HG03565 (cell line): ENCODE results near the gene LARGE2.
"Not testable (repeated sequence)": the region's sequence is repeated elsewhere in the genome, so short reads cannot be mapped to it uniquely, and the experiment has no call there.

ENCODE experiments used
- ATAC-seq: cut with Tn5 transposase; IDR thresholded peaks from one replicate; pipeline ENCODE4 v1.9.1; 2021; ENCODE audit warnings: mild to moderate bottlenecking, moderate library complexity; ENCODE audit not compliant: unreplicated experiment

Gene LARGE2

DNA sequence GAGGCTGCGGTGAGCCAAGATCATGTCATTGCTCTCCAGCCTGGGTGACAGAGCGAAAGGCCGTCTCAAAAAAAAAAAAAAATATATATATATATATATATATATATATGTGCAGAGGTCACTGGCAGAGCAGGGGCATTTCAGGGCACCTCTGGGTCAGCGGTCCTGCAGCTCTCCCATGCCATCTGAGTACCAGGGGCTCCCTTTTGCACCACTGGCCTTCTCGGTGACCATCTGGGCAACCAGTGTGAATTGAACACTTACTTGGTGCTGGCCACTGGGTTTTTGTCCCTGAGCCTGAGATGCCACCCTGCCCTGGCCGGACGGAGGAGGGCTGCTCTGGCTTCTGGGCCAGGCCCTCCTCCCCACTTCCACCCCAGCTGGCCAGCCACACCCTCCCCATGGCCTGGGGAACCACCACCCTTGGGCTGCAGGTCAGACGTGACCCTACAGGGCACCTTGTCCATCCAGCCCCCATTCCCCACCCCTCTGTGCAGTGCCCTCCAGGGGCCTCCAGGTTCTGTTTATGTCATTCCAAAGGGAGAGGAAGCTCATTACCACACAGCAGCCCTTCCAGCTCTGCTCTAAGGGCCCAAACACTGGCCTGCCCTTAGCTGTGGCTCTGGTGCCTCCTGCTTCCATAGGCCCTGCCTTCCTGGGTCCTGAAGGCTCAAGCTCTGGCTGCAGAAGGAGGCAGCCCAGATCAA is 26.8 kb upstream of the LARGE2 start:
- no peak for ATAC-seq

DNA sequence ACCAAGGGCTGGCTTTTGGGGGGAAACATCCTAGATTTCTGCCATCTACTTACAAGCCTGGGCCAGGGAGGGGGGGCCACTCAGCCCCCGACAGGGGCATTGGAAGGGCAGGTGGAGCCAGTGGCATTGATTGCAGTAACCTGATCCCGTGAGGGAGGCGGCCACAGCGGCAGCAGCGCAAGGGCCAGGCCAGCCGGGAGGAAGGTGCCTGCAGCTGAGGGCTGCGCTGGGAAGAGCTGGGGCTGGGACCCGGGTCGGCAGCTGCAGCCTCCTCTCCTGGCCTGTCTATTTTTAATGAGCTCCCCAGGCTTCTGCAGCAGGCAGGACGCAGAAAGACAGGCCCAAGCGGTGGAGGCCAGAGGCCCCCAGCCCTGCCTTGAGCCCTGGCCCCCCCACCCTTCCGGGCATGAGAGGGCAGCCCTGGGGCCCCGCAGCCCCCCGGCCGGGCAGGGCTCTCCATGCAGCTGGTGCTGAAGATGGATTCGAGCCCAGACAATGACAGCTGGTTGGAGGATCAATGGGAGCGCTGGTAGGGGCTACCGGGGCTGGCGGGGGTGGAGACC is 26.0 kb upstream of the LARGE2 start:
- ATAC-seq = no peak

DNA sequence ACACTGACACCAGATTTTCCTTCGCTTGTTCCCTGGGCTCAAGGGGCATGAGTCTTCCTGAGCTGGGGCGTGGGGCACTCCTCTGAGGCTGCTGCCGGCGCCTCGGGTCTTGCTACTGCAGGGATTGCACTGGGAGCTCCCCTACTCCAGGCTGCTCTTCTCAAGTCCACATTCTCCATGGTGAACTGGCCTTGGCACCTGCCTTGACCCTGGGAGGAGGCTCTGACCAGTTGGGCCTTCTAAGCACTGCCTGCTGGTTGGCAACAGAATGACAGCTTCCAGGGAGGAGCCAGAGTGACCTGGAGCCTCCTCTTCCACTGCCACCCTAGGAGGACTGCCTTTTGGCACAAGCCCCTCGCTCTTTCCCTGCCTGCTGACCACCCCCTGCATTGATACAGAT is 24.9 kb upstream of the LARGE2 start:
- no peak for ATAC-seq

DNA sequence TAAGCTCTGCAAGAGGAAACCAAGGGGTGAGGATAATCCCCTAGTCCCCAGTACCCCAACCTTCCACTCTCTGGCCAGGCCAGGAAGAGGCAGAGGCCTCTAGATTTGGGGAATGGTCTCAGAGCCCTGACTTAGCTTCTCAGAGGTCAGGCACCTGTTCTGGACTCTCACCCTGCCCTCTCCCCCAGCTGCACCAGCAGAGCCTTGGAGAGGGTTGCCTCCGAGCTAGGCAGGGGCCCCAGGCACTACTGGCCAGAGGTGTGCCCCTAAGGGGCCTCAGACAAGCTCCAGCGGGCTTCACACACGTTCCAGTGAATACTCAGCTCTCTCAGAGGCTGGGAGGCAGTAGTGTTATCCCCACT is 23.4 kb upstream of the LARGE2 start:
- ATAC-seq = no peak

DNA sequence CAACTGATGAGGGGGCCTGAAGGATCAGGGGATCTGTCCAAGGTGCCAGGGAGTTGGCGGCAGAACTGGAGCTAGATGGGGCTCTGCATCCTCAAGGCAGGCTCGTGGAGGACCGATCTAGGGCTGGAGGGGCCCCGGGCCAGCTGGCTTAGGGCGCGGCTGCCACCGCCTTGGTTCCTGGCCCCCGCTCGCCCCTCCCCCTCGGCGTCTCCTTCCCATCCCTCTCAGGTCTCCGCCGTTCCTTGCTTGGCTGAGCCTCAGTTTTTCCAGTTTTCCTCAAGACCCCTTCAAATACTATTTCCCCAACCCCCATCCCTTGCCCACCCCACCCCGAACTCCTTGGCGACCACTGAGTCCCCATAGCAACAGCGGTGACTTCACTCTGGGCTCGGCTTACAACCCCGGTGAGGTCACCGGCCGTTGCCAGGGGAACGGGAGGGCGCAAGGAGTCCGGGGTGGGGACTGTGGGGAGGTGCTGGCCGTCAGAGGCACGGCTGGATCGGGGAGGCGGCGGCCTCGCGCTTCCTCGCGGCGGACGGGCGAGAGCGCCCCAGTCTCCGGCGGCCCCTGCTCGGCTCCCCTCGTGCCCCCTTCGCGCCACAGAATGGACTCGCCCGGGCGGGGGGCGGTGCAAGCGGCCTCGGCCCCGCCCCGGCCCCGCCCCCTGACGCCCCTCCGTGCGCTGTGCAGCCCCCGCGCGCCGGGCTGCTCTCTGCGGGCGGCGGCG is 22.8 kb upstream of the LARGE2 start:
- no peak for ATAC-seq

DNA sequence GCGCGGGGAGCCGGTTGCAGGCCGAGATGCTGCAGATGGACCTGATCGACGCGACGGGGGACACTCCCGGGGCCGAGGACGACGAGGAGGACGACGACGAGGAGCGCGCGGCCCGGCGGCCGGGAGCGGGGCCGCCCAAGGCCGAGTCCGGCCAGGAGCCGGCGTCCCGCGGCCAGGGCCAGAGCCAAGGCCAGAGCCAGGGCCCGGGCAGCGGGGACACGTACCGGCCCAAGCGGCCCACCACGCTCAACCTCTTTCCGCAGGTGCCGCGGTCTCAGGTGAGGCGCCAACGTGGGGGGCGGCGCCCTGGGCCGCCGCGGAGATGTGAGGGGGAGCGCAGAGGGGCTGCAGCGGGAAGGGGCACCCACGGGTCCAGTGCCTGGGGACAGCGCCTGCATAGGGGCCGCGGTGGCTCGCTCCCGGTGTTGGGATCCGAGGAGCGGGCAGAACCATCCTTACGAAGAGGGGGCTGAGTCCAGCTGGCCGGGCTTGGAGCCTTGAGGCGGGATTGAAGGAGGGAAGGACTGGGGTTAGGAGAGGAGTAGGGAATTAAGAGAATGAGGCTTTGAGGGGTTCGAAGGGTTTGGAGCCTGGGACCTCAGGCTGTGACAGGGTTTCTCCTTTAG is 22.2 kb upstream of the LARGE2 start:
- not testable (repeated sequence) for ATAC-seq

DNA sequence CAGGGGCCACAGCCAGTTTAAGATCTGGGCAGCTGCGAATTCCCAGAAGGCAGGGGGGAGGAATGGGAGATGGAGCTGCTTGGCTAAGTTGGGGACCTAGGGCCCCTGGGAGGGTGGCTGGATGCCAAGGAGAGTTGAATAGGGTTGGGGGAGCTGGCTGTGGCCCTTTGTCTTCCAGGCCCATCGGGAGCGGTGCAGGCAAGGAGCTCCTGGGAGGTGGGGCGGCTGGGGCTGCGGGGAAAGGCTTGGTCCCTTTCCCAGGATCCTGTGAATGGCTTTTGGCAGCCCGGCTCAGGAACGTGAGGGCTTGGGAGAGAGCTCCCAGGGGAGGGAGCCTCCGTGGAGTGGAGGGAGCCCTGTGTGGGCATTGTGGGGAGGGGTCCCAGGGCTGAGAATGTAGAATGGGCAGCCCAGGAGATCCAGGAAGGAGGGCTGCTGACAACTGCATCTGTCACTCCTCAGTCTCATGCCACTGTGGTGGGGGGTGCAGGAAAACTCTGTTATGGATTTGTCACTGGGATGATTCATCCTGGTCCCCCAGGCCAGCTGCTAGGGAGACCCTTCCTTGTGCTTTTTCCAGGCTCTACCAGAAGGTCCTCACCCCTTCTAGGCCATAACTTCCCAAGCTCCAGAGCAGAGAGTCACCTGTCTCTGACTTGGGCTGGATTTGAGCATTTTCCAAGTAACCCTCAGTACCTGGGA is 21.4 kb upstream of the LARGE2 start:
- ATAC-seq = no peak

DNA sequence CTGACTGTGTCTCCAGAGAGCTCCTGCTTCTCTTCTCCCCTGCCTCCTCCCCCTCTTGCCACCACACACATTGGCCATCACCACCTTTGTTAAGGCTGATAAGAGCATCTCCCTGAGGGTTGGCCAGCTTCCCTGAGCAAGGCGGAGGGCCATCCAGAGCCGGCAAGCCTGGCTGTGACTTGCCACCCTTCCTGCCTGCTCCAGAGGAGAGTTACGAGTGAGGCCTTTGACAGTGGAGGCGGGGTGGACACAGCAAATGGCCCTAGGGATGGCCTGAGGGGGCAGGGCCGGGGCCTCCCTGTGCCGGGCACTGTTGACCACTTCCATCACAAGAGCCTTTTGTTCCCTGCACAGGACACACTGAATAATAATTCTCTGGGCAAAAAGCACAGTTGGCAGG is 20.8 kb upstream of the LARGE2 start:
- ATAC-seq = no peak

DNA sequence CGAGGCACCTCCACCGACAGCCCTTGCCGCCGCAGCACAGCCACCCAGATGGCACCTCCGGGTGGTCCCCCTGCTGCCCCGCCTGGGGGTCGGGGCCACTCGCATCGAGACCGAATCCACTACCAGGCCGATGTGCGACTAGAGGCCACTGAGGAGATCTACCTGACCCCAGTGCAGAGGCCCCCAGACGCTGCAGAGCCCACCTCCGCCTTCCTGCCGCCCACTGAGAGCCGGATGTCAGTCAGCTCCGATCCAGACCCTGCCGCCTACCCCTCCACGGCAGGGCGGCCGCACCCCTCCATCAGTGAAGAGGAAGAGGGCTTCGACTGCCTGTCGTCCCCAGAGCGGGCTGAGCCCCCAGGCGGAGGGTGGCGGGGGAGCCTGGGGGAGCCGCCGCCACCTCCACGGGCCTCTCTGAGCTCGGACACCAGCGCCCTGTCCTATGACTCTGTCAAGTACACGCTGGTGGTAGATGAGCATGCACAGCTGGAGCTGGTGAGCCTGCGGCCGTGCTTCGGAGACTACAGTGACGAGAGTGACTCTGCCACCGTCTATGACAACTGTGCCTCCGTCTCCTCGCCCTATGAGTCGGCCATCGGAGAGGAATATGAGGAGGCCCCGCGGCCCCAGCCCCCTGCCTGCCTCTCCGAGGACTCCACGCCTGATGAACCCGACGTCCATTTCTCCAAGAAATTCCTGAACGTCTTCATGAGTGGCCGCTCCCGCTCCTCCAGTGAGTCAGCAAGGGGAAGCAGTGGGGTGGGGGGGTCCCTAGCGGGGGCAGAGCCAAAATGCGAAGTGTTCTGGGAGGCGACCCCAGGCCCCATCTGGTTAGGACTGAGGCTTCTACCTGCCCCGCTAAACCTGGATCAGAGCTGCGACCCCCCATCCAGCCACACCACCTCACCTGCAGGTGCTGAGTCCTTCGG is 19.7 kb upstream of the LARGE2 start:
- no peak for ATAC-seq

DNA sequence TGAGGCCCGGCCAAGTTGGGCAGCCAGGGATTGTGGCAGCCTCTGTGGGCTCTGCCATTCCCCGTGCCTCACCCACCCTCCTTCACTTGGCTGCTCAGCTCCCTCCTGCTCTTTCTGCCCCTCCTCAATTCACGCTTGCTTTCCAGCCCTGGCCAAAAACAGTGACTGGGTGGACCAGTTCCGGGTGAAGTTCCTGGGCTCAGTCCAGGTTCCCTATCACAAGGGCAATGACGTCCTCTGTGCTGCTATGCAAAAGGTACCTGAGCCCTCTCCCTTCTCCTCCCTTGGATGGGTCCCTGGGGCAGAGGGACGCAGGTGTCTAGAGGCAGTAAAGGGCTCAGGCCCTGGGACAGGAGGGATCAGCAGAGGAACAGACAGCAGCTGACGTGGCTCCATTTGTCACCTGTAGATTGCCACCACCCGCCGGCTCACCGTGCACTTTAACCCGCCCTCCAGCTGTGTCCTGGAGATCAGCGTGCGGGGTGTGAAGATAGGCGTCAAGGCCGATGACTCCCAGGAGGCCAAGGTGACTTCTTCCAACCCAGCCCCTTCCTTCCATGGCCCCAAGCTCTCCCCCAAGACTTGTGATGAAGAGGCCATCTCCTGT is 18.0 kb upstream of the LARGE2 start:
- no peak for ATAC-seq

DNA sequence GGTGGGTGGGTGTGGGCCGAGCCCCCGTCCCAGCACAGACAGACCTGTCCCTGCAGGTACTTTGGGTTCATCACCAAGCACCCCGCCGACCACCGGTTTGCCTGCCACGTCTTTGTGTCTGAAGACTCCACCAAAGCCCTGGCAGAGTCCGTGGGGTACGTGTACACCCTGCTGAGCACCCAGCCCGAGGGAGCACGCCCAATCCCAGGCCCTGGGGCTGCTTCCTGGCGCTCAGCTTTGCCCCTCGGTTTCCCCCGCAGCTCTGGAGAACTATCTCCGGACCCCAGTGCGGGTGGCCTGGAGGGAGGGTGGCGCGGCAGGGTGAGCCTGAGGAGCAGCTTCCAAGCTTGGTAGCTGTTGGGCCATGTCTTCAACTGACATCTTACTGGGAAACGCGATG is 17.4 kb upstream of the LARGE2 start:
- ATAC-seq = no peak

DNA sequence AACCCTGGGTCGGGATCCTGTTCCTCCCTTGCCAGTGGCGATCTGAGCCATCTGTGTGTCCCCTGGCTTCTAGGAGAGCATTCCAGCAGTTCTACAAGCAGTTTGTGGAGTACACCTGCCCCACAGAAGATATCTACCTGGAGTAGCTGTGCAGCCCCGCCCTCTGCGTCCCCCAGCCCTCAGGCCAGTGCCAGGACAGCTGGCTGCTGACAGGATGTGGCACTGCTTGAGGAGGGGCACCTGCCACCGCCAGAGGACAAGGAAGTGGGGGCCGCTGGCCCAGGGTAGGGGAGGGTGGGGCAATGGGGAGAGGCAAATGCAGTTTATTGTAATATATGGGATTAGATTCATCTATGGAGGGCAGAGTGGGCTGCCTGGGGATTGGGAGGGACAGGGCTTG is 16.9 kb upstream of the LARGE2 start:
- not testable (repeated sequence) for ATAC-seq

DNA sequence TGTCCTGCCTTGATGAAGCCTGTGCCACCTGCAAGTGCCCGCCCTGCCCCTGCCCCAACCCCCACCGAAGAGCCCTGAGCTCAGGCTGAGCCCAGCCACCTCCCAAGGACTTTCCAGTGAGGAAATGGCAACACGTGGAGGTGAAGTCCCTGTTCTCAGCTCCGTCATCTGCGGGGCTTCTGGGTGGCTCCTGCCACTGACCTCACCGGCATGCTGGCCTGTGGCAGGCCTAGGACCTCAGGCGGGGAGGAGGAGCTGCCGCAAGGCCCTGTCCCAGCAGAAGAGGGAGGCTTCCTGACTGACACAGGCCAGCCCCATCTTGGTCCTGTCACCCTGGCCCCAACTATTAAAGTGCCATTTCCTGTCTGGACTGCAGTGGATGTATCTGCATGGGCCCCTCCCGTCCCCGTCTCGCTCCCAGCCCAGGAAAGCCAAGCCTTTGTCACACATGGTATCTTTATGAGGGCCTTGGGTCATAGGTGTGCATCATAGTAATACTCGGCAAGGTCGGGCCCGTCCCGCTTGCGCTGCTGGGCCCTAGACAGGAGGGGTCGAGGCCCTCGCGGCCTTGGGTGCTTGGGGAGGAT is 16.3 kb upstream of the LARGE2 start:
- ATAC-seq = no peak

DNA sequence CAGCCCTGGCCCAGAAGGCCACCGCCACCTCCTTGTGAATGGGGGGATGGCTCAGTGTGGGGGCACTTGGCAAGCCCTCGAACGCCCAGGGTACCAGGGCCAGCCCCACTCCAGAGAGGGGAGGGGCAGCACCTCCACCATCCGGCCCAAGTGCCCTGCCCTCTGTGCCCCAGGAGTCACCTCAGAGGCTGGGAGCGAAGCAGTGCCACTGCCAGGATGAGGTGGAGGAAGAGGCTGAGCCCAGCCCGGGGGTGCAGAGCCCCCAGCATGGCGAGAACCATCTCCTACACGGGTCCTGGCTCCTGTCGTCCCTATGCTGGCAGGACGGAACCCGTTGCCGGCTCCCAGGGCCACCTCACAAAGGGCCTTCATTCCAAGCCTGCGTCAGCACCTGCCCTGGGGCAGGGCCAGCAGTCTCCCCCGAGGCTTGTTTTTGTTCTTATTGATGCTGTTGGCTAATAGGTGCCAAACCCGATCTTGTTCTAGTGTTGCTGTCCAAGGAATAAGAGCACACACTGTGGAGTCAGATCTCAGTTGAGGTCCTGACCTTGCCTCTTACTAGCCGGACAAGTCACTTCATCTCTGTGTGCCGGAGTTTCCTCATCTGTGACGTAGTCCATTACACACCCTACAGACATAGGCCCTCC is 15.4 kb upstream of the LARGE2 start, which contains the start of gene FREY1:
Gene FREY1 (minus strand): TSS at position 307 of the 647 bp plus-strand sequence. CDS start 26 bp downstream, at position 281.
- no peak for ATAC-seq

DNA sequence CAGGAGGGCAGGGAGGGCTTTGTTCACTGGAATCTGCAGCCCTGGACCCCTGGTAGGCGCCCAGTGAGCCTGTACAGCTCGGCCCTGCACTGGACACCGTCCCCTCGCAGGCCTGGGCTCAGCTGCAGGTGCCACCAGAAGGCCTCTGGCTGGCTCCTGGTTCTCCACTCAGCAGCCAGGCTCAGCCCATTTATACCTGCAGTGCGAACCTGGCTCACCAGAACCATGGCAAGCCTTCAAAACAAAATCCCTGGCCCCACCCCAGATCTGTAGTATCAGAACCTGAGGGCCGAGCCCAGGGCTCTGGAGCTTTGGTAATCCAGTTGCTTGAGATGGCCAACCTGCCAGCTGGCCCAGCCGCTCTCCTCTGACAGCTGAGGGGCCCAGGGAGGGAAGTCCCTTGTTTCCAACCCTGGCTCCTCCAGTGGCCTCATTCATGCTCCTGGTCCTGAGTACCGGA is 14.5 kb upstream of the LARGE2 start:
- ATAC-seq = no peak

DNA sequence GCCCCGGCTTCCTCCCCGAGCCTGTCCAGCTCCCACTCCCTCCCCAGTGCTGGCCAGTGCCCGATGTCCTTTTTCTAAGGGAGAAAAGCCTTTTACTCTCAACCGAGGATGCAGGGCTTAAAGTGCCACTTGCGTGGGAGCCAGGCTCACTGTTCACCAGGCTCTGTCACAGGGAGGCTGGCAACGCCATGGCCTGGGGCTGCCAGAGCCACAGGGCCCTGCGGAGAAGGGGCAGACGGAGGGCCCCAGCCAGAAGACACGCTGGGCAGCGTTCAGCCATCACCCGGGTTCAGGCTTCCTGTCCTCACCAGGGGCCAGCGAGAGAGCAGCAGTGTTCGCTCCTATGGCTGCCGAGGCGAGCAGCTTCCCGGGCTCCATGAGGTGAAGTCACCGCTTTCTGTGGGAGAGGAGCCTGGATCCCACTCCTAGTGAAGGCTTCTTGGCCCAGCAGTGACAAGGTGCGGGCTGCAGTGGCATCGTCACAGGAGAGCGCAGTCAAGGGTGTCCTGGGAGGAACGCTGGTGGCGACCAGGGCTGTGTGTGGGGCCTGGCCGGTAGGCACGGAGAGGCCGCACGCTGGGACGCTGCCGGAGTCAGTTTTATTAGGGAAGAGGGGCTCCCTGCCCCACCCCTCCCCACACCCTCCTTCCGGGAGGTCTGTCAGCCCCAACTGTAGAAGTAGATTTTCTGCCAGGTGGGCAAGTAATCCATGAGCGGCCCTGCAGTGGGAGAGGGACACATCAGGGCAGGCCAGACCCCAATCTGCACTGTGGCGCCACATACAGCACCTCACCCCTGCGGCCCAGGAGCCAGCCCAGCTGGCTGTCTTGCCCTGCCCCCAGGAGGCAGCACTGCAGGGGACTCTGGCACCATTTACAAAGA is 12.6 kb upstream of the LARGE2 start:
- ATAC-seq = no peak

DNA sequence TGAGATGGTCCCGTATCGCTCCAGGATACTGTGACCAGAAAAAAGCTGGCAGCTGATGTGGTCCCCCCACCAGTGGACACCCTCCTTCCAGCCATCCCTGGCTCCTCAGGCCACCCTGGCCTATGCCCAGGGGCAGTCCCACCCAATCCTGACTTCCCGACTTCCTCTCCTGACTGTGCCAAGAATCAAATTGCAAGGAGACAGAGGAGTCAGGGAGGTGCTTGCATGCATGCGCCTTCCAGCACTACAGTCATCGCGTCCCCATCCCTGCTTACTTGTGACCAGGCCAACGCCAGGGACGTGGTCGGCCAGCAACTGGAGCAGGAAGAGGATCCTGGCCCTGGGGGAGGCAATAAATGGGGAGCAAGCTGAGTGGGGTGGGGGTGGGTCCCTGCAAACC is 11.8 kb upstream of the LARGE2 start:
- ATAC-seq = no peak

DNA sequence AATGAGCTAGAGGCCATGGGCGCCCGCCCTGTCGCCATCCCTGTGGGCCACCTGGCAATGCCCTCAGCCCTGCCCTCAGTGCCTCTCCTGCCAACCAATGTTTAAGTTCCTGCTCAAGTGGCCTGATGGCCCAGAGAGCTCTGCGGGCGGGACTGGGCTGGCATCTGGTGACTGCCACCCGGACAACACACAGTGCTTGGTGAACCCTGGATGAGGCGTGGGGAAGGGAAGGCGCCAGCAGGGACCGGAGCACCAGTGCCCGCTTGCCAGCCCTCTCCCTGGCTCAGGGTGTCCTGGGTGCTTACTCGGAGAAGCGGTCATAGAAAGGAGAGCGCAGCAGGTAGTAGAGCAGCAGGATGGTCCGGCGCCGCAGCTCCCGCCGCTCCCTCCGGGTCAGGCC is 8.9 kb upstream of the LARGE2 start:
- ATAC-seq = no peak
